GM12878 (cell line): ENCODE measurements around the gene AIFM1. TPM values are rescaled to one million over a fixed set of nuclear protein-coding genes. Genes with fewer than 3 reads are reported as not detected.

ENCODE experiments used
- CBFB ChIP-seq: IDR thresholded peaks from 2 replicates; pipeline ENCODE4 v1.6.1; 2016; ENCODE audit warnings: antibody characterized with exemption, low read depth
- CUX1 ChIP-seq: IDR thresholded peaks from 2 replicates; pipeline ENCODE4 v1.6.1; 2012; ENCODE audit warnings: improper control_type of control experiment, low read depth, low read length; ENCODE audit not compliant: insufficient replicate concordance
- FOS ChIP-seq: IDR thresholded peaks from 3 replicates; pipeline ENCODE4 v1.6.1; 2011; ENCODE audit warnings: borderline replicate concordance; ENCODE audit not compliant: insufficient read length; ENCODE audit errors: extremely low read depth
- HCFC1 ChIP-seq: fragments of 150-350 bp; IDR thresholded peaks from 2 replicates; pipeline ENCODE4 v1.6.1; 2014; ENCODE audit warnings: low read length
- KAT2A ChIP-seq: conservative IDR thresholded peaks from 2 replicates; pipeline ENCODE4 v1.6.1; 2011; ENCODE audit warnings: low read depth, low read length; ENCODE audit not compliant: control insufficient read depth
- KDM1A ChIP-seq: fragments of 200-600 bp; sonication (generic); IDR thresholded peaks from 2 replicates; pipeline ENCODE4 v1.6.1; 2016; ENCODE audit warnings: borderline replicate concordance
- LARP7 ChIP-seq: fragments of 450-650 bp; IDR thresholded peaks from 2 replicates; pipeline ENCODE4 v1.6.1; 2017; ENCODE audit warnings: mild to moderate bottlenecking
- MEF2B ChIP-seq: fragments of 450-650 bp; IDR thresholded peaks from 2 replicates; pipeline ENCODE4 v1.6.1; 2018; ENCODE audit warnings: mild to moderate bottlenecking, moderate library complexity; ENCODE audit not compliant: partially characterized antibody, poor library complexity, severe bottlenecking
- MLLT1 ChIP-seq: fragments of 450-650 bp; IDR thresholded peaks from 2 replicates; pipeline ENCODE4 v1.6.1; 2016; ENCODE audit warnings: mild to moderate bottlenecking
- RELA ChIP-seq: fragments of 450-650 bp; IDR thresholded peaks from 2 replicates; pipeline ENCODE4 v1.8.0; 2014; ENCODE audit warnings: borderline replicate concordance; ENCODE audit not compliant: partially characterized antibody
- SMARCA5 ChIP-seq: fragments of 450-650 bp; IDR thresholded peaks from 2 replicates; pipeline ENCODE4 v1.6.1; 2017; ENCODE audit warnings: mild to moderate bottlenecking
- ZBTB33 ChIP-seq: fragments of 450-650 bp; IDR thresholded peaks from 2 replicates; pipeline ENCODE4 v1.6.1; 2017; ENCODE audit warnings: mild to moderate bottlenecking
- ZBTB40 ChIP-seq: fragments of 450-650 bp; IDR thresholded peaks from 2 replicates; pipeline ENCODE4 v1.6.1; 2016; ENCODE audit warnings: mild to moderate bottlenecking, moderate library complexity, borderline replicate concordance
- polyA plus RNA-seq, 11 experiments: library from polyadenylated mRNA; depleted of rRNA in 4 of 11; unstranded in 6 of 11; stranded (reverse) in 5 of 11; fragments of >200 nt; fragmentation: Nextera tagmentation in 4 of 11; fragmentation: Illumina TruSeq in 1 of 11; extraction: Ambion mirVana in 4 of 11; extraction: Trizol in 1 of 11; gene quantifications; 1 replicate in 1 of 11; 2 replicates in 10 of 11; pipeline versions ENCODE4 v1.2.1 to v1.2.3, GENCODE V29; 2011 to 2016; ENCODE audit warnings: inconsistent platforms in 2 of 11, missing spikeins in 2 of 11, low read depth in 1 of 11
- total RNA-seq, 4 experiments: library from RNA; depleted of rRNA in 3 of 4; stranded (reverse); fragments of >200 nt in 3 of 4; fragmentation: Illumina TruSeq in 1 of 4; extraction: Trizol in 1 of 4; gene quantifications; 2 replicates each; pipeline versions ENCODE4 v1.2.1 to v1.2.3, GENCODE V29; 2013 to 2021

AIFM1 gene
- total and polyA plus RNA-seq, 10 of the 15 experiments (the other 5 are each of a cell fraction or from before 2014, with no cell fraction given): 44.2 to 121 (median 80.0) TPM

- TF ChIP-seq ZBTB40 (peak; percentile 81; the same call in 1 of the 2 replicates), SMARCA5 (0 out of 2 replicates have a peak, but pooled peaks have one; percentile 46), RELA (no peak), MEF2B (peak; percentile 35), HCFC1 (no peak), KDM1A (no peak), CBFB (peak; percentile 25; the same call in 1 of the 2 replicates), MLLT1 (0 out of 2 replicates have a peak, but pooled peaks have one; percentile 74), KAT2A (no peak), ZBTB33 (no peak), CUX1 (no peak), FOS (no peak), LARP7 (peak; percentile 30; the same call in 1 of the 2 replicates)
These were observed at the start of gene AIFM1 (continued) for GRCh38 chrX:130165703-130166502.
